HUES48 (cell line): ENCODE measurements around the gene HS6ST1.

ENCODE experiments used
- H3K27ac ChIP-seq: one replicate; pipeline ENCODE4 v1.7.0; 2013; ENCODE audit warnings: low read depth, low read length, inconsistent platforms
- H3K27me3 ChIP-seq: 2 replicates; pipeline ENCODE4 v1.6.1; 2013; ENCODE audit warnings: mild to moderate bottlenecking, low read length; ENCODE audit not compliant: control insufficient read depth, insufficient read depth
- H3K36me3 ChIP-seq: 2 replicates; pipeline ENCODE4 v1.6.1; 2013; ENCODE audit warnings: low read length; ENCODE audit not compliant: control insufficient read depth, insufficient read depth
- H3K4me1 ChIP-seq: 2 replicates; pipeline ENCODE4 v1.6.1; 2013; ENCODE audit warnings: mild to moderate bottlenecking, low read length; ENCODE audit not compliant: control insufficient read depth, insufficient read depth
- H3K4me3 ChIP-seq: 2 replicates; pipeline ENCODE4 v1.5.1; 2013; ENCODE audit warnings: mild to moderate bottlenecking, low read depth, low read length
- H3K9ac ChIP-seq: 2 replicates; pipeline ENCODE4 v1.6.1; 2013; ENCODE audit warnings: mild to moderate bottlenecking, low read depth, low read length, moderate library complexity
- H3K9me3 ChIP-seq: 2 replicates; pipeline ENCODE4 v1.6.1; 2013; ENCODE audit warnings: low read length; ENCODE audit not compliant: control insufficient read depth, insufficient read depth

HS6ST1 gene

GRCh38 chr2:128237081-128237534 lies 81.6 kb downstream of the HS6ST1 start:
- no peaks in the 10 kb centered on the region for H3K9me3 ChIP-seq
- peaks cover 15% of the 10 kb centered on the region for H3K27me3 ChIP-seq
- no peaks in the 10 kb centered on the region for H3K36me3 ChIP-seq
- H3K4me3 ChIP-seq, result no peak overlapping the region
- H3K27ac ChIP-seq, result no peak overlapping the region
- no peak overlapping the region for H3K9ac ChIP-seq
- H3K4me1 ChIP-seq, result peaks cover 3% of the 10 kb centered on the region; the same call in 1 of the 2 replicates

GRCh38 chr2:128236491-128237035 lies 82.1 kb downstream of the HS6ST1 start:
- Histone ChIP-seq H3K27ac (no peak overlapping the region), H3K4me3 (no peak overlapping the region), H3K27me3 (peaks cover 19% of the 10 kb centered on the region), H3K36me3 (no peaks in the 10 kb centered on the region), H3K4me1 (peaks cover 3% of the 10 kb centered on the region; the same call in 1 of the 2 replicates), H3K9ac (no peak overlapping the region), H3K9me3 (no peaks in the 10 kb centered on the region)

GRCh38 chr2:128235581-128235980 lies 83.1 kb downstream of the HS6ST1 start:
- H3K4me1 ChIP-seq, result peaks cover 3% of the 10 kb centered on the region; the same call in 1 of the 2 replicates
- H3K27ac ChIP-seq, result no peak overlapping the region
- H3K27me3 ChIP-seq, result peaks cover 19% of the 10 kb centered on the region
- H3K4me3 ChIP-seq, result no peak overlapping the region
- no peak overlapping the region for H3K9ac ChIP-seq
- no peaks in the 10 kb centered on the region for H3K36me3 ChIP-seq
- no peaks in the 10 kb centered on the region for H3K9me3 ChIP-seq

- Histone ChIP-seq H3K27ac (no peak overlapping the region), H3K4me1 (peaks cover 3% of the 10 kb centered on the region; the same call in 1 of the 2 replicates), H3K4me3 (no peak overlapping the region), H3K9ac (no peak overlapping the region), H3K9me3 (no peaks in the 10 kb centered on the region), H3K36me3 (no peaks in the 10 kb centered on the region), H3K27me3 (peaks cover 19% of the 10 kb centered on the region)
Measured at GRCh38 chr2:128234613-128235012, 84.1 kb downstream of the HS6ST1 start.

GRCh38 chr2:128233790-128234395 lies 84.8 kb downstream of the HS6ST1 start:
- H3K9ac ChIP-seq, result no peak overlapping the region
- no peaks in the 10 kb centered on the region for H3K9me3 ChIP-seq
- peak overlapping the region; percentile 86 for H3K4me3 ChIP-seq
- no peaks in the 10 kb centered on the region for H3K36me3 ChIP-seq
- H3K4me1 ChIP-seq, result peaks cover 3% of the 10 kb centered on the region; the same call in 1 of the 2 replicates
- H3K27ac ChIP-seq, result peak overlapping the region; percentile 12
- peaks cover 19% of the 10 kb centered on the region for H3K27me3 ChIP-seq

- Histone ChIP-seq H3K36me3 (no peaks in the 10 kb centered on the region), H3K9me3 (no peaks in the 10 kb centered on the region), H3K4me1 (peaks cover 3% of the 10 kb centered on the region; the same call in 1 of the 2 replicates), H3K27me3 (peaks cover 19% of the 10 kb centered on the region), H3K4me3 (peak overlapping the region; percentile 86), H3K9ac (0 out of 2 replicates have a peak overlapping the region, but pooled peaks have one; percentile 25), H3K27ac (no peak overlapping the region)
Measured at GRCh38 chr2:128232965-128233789, 85.5 kb downstream of the HS6ST1 start.

- H3K4me3 ChIP-seq, result no peak overlapping the region
- no peaks in the 10 kb centered on the region for H3K9me3 ChIP-seq
- no peak overlapping the region for H3K27ac ChIP-seq
- peaks cover 3% of the 10 kb centered on the region; the same call in 1 of the 2 replicates for H3K4me1 ChIP-seq
- H3K9ac ChIP-seq, result no peak overlapping the region
- no peaks in the 10 kb centered on the region for H3K36me3 ChIP-seq
- H3K27me3 ChIP-seq, result peaks cover 16% of the 10 kb centered on the region
Measured at GRCh38 chr2:128228894-128229293, 89.8 kb downstream of the HS6ST1 start.

- Histone ChIP-seq H3K36me3 (no peaks in the 10 kb centered on the region), H3K4me1 (no peaks in the 10 kb centered on the region), H3K9ac (no peak overlapping the region), H3K27me3 (peaks cover 11% of the 10 kb centered on the region), H3K27ac (no peak overlapping the region), H3K4me3 (no peak overlapping the region), H3K9me3 (no peaks in the 10 kb centered on the region)
Measured at GRCh38 chr2:128227862-128228261, 90.8 kb downstream of the HS6ST1 start.

- no peak overlapping the region for H3K27ac ChIP-seq
- no peak overlapping the region for H3K9ac ChIP-seq
- no peaks in the 10 kb centered on the region for H3K27me3 ChIP-seq
Measured at GRCh38 chr2:128219891-128220290, 98.8 kb downstream of the HS6ST1 start.

GRCh38 chr2:128217671-128218070 lies 101.0 kb downstream of the HS6ST1 start:
- Histone ChIP-seq H3K9ac (no peak overlapping the region), H3K36me3 (no peaks in the 10 kb centered on the region), H3K4me1 (no peaks in the 10 kb centered on the region), H3K27ac (no peak overlapping the region), H3K9me3 (no peaks in the 10 kb centered on the region), H3K27me3 (no peaks in the 10 kb centered on the region), H3K4me3 (no peak overlapping the region)

More at GRCh38 chr2:128219891-128220290, 98.8 kb downstream of the HS6ST1 start:
- H3K36me3 ChIP-seq, result no peaks in the 10 kb centered on the region
- H3K9me3 ChIP-seq, result no peaks in the 10 kb centered on the region
- H3K4me3 ChIP-seq, result no peak overlapping the region
- H3K4me1 ChIP-seq, result no peaks in the 10 kb centered on the region
